Erythroblast (primary cell): ENCODE data around the gene PCNX1.

Experiments
- GATA1 ChIP-seq: IDR thresholded peaks from 2 replicates; pipeline ENCODE4 v1.6.1; 2011; ENCODE audit warnings: low read depth, mild to moderate bottlenecking, control low read depth, low read length, moderate library complexity
- POLR2A ChIP-seq: IDR thresholded peaks from 2 replicates; pipeline ENCODE4 v1.6.1; 2011; ENCODE audit warnings: mild to moderate bottlenecking, low read length

DNA sequence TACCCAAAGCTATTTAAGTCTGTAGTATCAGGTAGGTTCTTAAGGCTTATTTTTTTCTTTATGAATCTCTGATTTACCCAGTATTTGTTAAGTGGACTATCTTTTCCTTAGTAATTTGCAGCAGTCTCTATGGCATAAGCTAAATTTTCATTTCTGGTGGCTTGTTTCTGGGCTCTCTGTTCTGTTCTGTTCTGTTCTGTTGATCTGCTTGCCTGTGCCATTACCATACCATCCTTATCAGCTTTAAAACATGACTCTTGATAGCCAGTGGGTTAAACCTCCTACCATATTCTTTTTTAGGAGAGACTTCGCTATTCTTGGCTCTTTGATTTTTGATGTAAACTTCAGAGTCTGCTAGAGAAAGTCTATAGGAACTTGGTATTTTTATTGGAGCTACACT lies 46.8 kb downstream of the PCNX1 start:
- no peak for TF ChIP-seq POLR2A
- TF ChIP-seq GATA1: no peak
